ENCODE results near the gene TRAFD1.
"Not testable (repeated sequence)": the region's sequence is repeated elsewhere in the genome, so short reads cannot be mapped to it uniquely, and the experiment has no call there.

- TF ChIP-seq POLR2AphosphoS5 (IDR thresholded peaks at IDR 0.05; ENCODE audit: borderline replicate concordance, low read depth, low read length); EZH2 (IDR thresholded peaks at IDR 0.05): not testable (repeated sequence)
Observed at GRCh38 chr12:112102746-112103145, 22.6 kb upstream of the TRAFD1 start.
